ENCODE results near the gene ST3GAL6. TPM values are rescaled to one million over a fixed set of nuclear protein-coding genes. Genes with fewer than 3 reads are reported as not detected.

Gene ST3GAL6
- total and polyA plus RNA-seq, 10 of the 15 experiments (the other 5 are each of a cell fraction or from before 2014, with no cell fraction given), result 19.5 to 41.2 (median 37.4) TPM

DNA sequence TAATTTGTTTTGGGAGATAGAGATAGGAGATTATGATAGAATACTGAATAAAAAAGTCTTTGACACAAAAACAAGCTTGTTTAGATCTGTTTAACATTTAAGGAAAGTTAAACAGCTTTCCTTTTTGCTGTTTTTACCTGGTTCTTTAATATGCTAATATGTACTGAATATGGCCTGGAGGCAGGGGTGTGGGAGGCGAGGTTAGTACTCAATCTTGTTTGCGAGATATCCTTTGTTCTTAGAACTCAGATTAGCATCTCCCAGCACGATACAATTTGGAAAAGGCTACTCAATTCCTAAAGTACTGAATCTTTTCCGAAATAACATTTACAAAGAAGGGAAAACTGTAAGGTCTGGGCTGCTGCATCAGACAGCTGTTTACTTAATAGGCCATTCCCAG lies 40.8 kb upstream of the ST3GAL6 start (continued):
- TF ChIP-seq, protein P1, sequence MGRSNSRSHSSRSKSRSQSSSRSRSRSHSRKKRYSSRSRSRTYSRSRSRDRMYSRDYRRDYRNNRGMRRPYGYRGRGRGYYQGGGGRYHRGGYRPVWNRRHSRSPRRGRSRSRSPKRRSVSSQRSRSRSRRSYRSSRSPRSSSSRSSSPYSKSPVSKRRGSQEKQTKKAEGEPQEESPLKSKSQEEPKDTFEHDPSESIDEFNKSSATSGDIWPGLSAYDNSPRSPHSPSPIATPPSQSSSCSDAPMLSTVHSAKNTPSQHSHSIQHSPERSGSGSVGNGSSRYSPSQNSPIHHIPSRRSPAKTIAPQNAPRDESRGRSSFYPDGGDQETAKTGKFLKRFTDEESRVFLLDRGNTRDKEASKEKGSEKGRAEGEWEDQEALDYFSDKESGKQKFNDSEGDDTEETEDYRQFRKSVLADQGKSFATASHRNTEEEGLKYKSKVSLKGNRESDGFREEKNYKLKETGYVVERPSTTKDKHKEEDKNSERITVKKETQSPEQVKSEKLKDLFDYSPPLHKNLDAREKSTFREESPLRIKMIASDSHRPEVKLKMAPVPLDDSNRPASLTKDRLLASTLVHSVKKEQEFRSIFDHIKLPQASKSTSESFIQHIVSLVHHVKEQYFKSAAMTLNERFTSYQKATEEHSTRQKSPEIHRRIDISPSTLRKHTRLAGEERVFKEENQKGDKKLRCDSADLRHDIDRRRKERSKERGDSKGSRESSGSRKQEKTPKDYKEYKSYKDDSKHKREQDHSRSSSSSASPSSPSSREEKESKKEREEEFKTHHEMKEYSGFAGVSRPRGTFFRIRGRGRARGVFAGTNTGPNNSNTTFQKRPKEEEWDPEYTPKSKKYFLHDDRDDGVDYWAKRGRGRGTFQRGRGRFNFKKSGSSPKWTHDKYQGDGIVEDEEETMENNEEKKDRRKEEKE (IDR thresholded peaks at IDR 0.05), result no peak
- TF ChIP-seq JUND (IDR thresholded peaks at IDR 0.05; ENCODE audit: low read depth, low read length), result no peak
- no peak for TF ChIP-seq ZZZ3 (IDR thresholded peaks at IDR 0.05; ENCODE audit: control insufficient read depth, insufficient read length, low read depth)
- TF ChIP-seq NFYB (IDR thresholded peaks at IDR 0.05; ENCODE audit: insufficient read depth, low read depth, low read length), result no peak
- no peak for TF ChIP-seq MXI1 (IDR thresholded peaks at IDR 0.05; ENCODE audit: low read depth, low read length)
- TF ChIP-seq KLF5 (IDR thresholded peaks at IDR 0.05; ENCODE audit: partially characterized antibody), result no peak

DNA sequence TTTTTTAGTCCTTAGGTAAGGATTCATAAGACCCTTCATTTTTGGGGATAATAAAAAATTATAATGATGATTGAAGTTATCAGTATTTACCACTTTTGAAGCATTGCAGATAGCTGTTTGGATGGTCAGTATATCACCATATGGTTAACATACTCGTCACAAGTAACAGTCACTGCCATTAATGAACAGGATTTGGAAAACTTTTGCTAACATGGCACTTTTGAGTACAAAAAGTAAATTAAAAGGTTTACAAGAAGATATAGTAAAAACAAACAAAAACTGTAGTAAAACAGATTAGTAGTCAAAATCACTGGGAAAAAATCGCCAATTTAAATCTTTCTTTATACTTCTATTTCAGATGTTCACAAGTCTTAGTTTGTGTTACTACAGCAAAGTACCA lies 37.8 kb upstream of the ST3GAL6 start:
- BruUV-seq (replicated peaks), result no TSS peak
- in situ Hi-C loops (cut with MboI), result no loop called here
- Histone ChIP-seq H3K9ac (ENCODE audit: control insufficient read depth, insufficient read depth, low read length) (no peak overlapping the region), H3K36me3 (ENCODE audit: control insufficient read depth in 2 of 2, insufficient read depth in 2 of 2, low read length in 1 of 2) (no peaks in the 10 kb centered on the region), H3K9me3 (replicated peaks; ENCODE audit: control insufficient read depth, insufficient read depth, low read length) (no peaks in the 10 kb centered on the region), H2AFZ (ENCODE audit: control insufficient read depth, low read depth, low read length) (no peak overlapping the region), H3K4me1 (ENCODE audit: control insufficient read depth, insufficient read depth, low read length) (no peaks in the 10 kb centered on the region), H4K20me1 (ENCODE audit: control insufficient read depth, insufficient read depth) (no peaks in the 10 kb centered on the region), H3K4me2 (ENCODE audit: control insufficient read depth, insufficient read depth) (no peak overlapping the region), H3K27me3 (replicated peaks in 1 of 2; ENCODE audit: control insufficient read depth in 2 of 2, insufficient read depth in 2 of 2, low read length in 1 of 2) (no peaks in the 10 kb centered on the region), H3K79me2 (ENCODE audit: control insufficient read depth, insufficient read depth, low read length) (no peaks in the 10 kb centered on the region), H3K4me3 (no peak overlapping the region), H3K27ac (ENCODE audit: control insufficient read depth, insufficient read depth) (no peak overlapping the region)
- intact Hi-C loops (cut with micrococcal nuclease; ENCODE audit: unreplicated experiment), result no loop called here
- TF ChIP-seq TCF7 (IDR thresholded peaks at IDR 0.05; ENCODE audit: borderline replicate concordance) (no peak), STAT3 (IDR thresholded peaks at IDR 0.05; ENCODE audit: low read depth, low read length) (no peak), EP300 (IDR thresholded peaks at IDR 0.05; ENCODE audit: borderline replicate concordance in 1 of 2, control insufficient read depth in 1 of 2, low read depth in 2 of 2, low read length in 2 of 2) (no peak), BMI1 (IDR thresholded peaks at IDR 0.05; ENCODE audit: borderline replicate concordance) (no peak), SREBF2 (IDR thresholded peaks at IDR 0.05; ENCODE audit: low read length) (no peak), MEF2B (IDR thresholded peaks at IDR 0.05; ENCODE audit: partially characterized antibody, poor library complexity, severe bottlenecking) (no peak), CBX3 (IDR thresholded peaks at IDR 0.05; ENCODE audit: borderline replicate concordance, low read depth) (no peak)
- TF ChIP-seq, protein P2, sequence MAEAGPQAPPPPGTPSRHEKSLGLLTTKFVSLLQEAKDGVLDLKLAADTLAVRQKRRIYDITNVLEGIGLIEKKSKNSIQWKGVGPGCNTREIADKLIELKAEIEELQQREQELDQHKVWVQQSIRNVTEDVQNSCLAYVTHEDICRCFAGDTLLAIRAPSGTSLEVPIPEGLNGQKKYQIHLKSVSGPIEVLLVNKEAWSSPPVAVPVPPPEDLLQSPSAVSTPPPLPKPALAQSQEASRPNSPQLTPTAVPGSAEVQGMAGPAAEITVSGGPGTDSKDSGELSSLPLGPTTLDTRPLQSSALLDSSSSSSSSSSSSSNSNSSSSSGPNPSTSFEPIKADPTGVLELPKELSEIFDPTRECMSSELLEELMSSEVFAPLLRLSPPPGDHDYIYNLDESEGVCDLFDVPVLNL (IDR thresholded peaks at IDR 0.05; ENCODE audit: low read depth, low read length), result no peak
- POLR2A ChIA-PET, result interaction anchor here (0.5 kb wide), 1 partner anchor 25 kb away, joined by 5 read pairs; no protein-coding TSS in a partner anchor
- 71% methylated on average over 2 of the region's 2 CpGs for WGBS (ENCODE audit: insufficient coverage, insufficient replicate concordance, low lambda C conversion rate, missing lambda C conversion rate)
- no peak for FAIRE-seq
- ATAC-seq, result no peak
- no peak for DNase-seq (ENCODE audit: low read depth, low spot score)
- CTCF ChIA-PET, result interaction anchor here (1.1 to 1.4 kb wide), 2 partner anchors 123 to 128 kb away, joined by 5 to 6 read pairs; no protein-coding TSS in a partner anchor
- SMC1A ChIA-PET (ENCODE audit: uncharacterized antibody, unreplicated experiment), result interaction anchor here (0.6 kb wide), 2 partner anchors 66 to 69 kb away, joined by 3 read pairs; no protein-coding TSS in a partner anchor
- RAD21 ChIA-PET (ENCODE audit: unreplicated experiment), result interaction anchor here (1.4 kb wide), 1 partner anchor 124 kb away, joined by 4 read pairs; no protein-coding TSS in a partner anchor
